Measurements from ENCODE around the gene TGM2. TPM values are rescaled to one million over a fixed set of nuclear protein-coding genes. Genes with fewer than 3 reads are reported as not detected.

TGM2 gene
- 440 and 783 TPM in 2 replicates for total RNA-seq

GRCh38 chr20:38165089-38165965, at the start of gene TGM2:
TGM2 (minus strand) TSS chr20:38165270; CDS start chr20:38165198, 72 bp downstream.

Small RNA genes within 50 kb of the gene (small RNA-seq; reads per million reads assigned to genes)
- not detected for gene RN7SL237P

Other genes with a start within 250 kb of the TGM2 start
- gene TTI1, start 131.8 kb downstream of the TGM2 start, total RNA-seq: 25.8 and 29.4 TPM in 2 replicates
- 26.2 and 29.8 TPM in 2 replicates for gene RPRD1B, start 131.5 kb downstream of the TGM2 start, total RNA-seq
- gene KIAA1755, start 95.5 kb upstream of the TGM2 start, total RNA-seq: 0.14 and 0.27 TPM in 2 replicates
- gene BPI, start 138.9 kb upstream of the TGM2 start, total RNA-seq: not detected in 2 replicates
- under 0.01 TPM in 1 of 2 replicates, not detected in the other for gene LBP, start 181.2 kb upstream of the TGM2 start, total RNA-seq

All from thoracic aorta endothelial cell (primary cell).